ENCODE data around the gene UNC119. TPM values are rescaled to one million over a fixed set of nuclear protein-coding genes. Genes with fewer than 3 reads are reported as not detected.

Gene UNC119
- total and polyA plus RNA-seq, 2 of the 13 experiments (the other 11 are each of a cell fraction or from before 2014, with no cell fraction given): 10.4 to 63.1 TPM

GRCh38 chr17:28599311-28600184 lies 47.1 kb upstream of the UNC119 start:
- POLR2A ChIA-PET: interaction anchor here (1.0 to 1.4 kb wide), 7 partner anchors 11 to 242 kb away, joined by 3 to 7 read pairs (median 5); partner anchors contain the start of genes ALDOC, BLTP2, POLDIP2 and SDF2
- H3K9me3 ChIP-seq (ENCODE audit: low read length): no peaks in the 10 kb centered on the region
- no peaks in the 10 kb centered on the region for H4K20me1 ChIP-seq (ENCODE audit: insufficient read depth, low read length)
- peak overlapping the region; percentile 87 to 95 (median 95) for H3K4me3 ChIP-seq (replicated peaks in 1 of 3; ENCODE audit: insufficient read depth in 1 of 3, low read depth in 2 of 3, low read length in 3 of 3)
- H3K27ac ChIP-seq (ENCODE audit: extremely low read length, insufficient read depth, low read length): peak overlapping the region; percentile 80
- BruUV-seq (replicated peaks): TSS peak; percentile 90
- in situ Hi-C loops (cut with HindIII; ENCODE audit: extremely low pct_ligation_motif_present, low pct_unique_long_range_greater_than_20kb): no loop called here
- H3K36me3 ChIP-seq (replicated peaks in 1 of 2; ENCODE audit: control insufficient read depth in 1 of 2, insufficient read depth in 2 of 2, low read length in 2 of 2): no peaks in the 10 kb centered on the region
- intact Hi-C loops (cut with micrococcal nuclease; ENCODE audit: unreplicated experiment): loop anchor here (1.0 kb wide), 1 partner anchor 23 kb away; the partner anchor contains the start of gene ALDOC
- peak overlapping the region; percentile 98 for H3K4me2 ChIP-seq (ENCODE audit: low read depth, low read length)
- peak overlapping the region; percentile 88 for H3K9ac ChIP-seq (ENCODE audit: insufficient read depth, low read depth, low read length)
- FAIRE-seq (no peak), ATAC-seq (peak; percentile 74), DNase-seq (ENCODE audit: low spot score) (peak; percentile 47)
- peaks cover 14% of the 10 kb centered on the region for H3K79me2 ChIP-seq (ENCODE audit: insufficient read depth, low read length)
- peaks cover 17% of the 10 kb centered on the region for H3K4me1 ChIP-seq (ENCODE audit: insufficient read depth, low read length)
- CTCF ChIA-PET (ENCODE audit: low intra/inter-chr PET ratio, low total read pairs): no interaction called here
- H3K27me3 ChIP-seq (ENCODE audit: control insufficient read depth in 1 of 2, insufficient read depth in 2 of 2, low read length in 2 of 2): no peaks in the 10 kb centered on the region; a peak in 1 of 5 replicates
- WGBS (ENCODE audit: low lambda C conversion rate): 2% methylated on average over 23 of the region's 40 CpGs
- H2AFZ ChIP-seq (ENCODE audit: low read length): peak overlapping the region; percentile 78
- no peak for TF ChIP-seq ZNF230 (CRISPR knock-in tag; IDR thresholded peaks at IDR 0.05)
- TF ChIP-seq SPEN (CRISPR knock-in tag; IDR thresholded peaks at IDR 0.05; ENCODE audit: low read depth): 0 out of 2 replicates have a peak, but pooled peaks have one; percentile 4
- no peak for TF ChIP-seq NR2F2 (IDR thresholded peaks at IDR 0.05; ENCODE audit: borderline replicate concordance, low read depth)
- no peak for TF ChIP-seq MED1 (CRISPR knock-in tag; IDR thresholded peaks at IDR 0.05)
- TF ChIP-seq ZNF780A (CRISPR knock-in tag; IDR thresholded peaks at IDR 0.05): 0 out of 2 replicates have a peak, but pooled peaks have one; percentile 26
- peak; percentile 74 for TF ChIP-seq NAIF1 (CRISPR knock-in tag; IDR thresholded peaks at IDR 0.05; ENCODE audit: borderline replicate concordance)
- TF ChIP-seq ZNF234 (CRISPR knock-in tag; conservative IDR thresholded peaks at IDR 0.05): 0 out of 2 replicates have a peak, but pooled peaks have one; percentile 36
- TF ChIP-seq ZNF430 (CRISPR knock-in tag; IDR thresholded peaks at IDR 0.05): no peak
- no peak for TF ChIP-seq TIGD3 (CRISPR knock-in tag; IDR thresholded peaks at IDR 0.05; ENCODE audit: borderline replicate concordance)
- TF ChIP-seq ZNF264 (CRISPR knock-in tag; IDR thresholded peaks at IDR 0.05): no peak
- peak; percentile 21; the same call in 1 of the 2 replicates for TF ChIP-seq FOSL2 (CRISPR knock-in tag; IDR thresholded peaks at IDR 0.05)
- 0 out of 2 replicates have a peak, but pooled peaks have one; percentile 33 for TF ChIP-seq ZNF788 (CRISPR knock-in tag; IDR thresholded peaks at IDR 0.05; ENCODE audit: borderline replicate concordance)
- TF ChIP-seq ZBTB44 (CRISPR knock-in tag; IDR thresholded peaks at IDR 0.05): no peak
- TF ChIP-seq SAP130 (CRISPR knock-in tag; IDR thresholded peaks at IDR 0.05; ENCODE audit: low read depth): peak; percentile 57
- TF ChIP-seq THAP11 (CRISPR knock-in tag; IDR thresholded peaks at IDR 0.05): 0 out of 2 replicates have a peak, but pooled peaks have one; percentile 8
- TF ChIP-seq PHF21A (CRISPR knock-in tag; IDR thresholded peaks at IDR 0.05): peak; percentile 69
- TF ChIP-seq SUZ12 (IDR thresholded peaks at IDR 0.05; ENCODE audit: low read depth, low read length): no peak
- no peak for TF ChIP-seq SNAPC2 (CRISPR knock-in tag; IDR thresholded peaks at IDR 0.05)
- peak; percentile 21 for TF ChIP-seq U2AF1 (optimal IDR thresholded peaks at IDR 0.05; ENCODE audit: low read depth, low read length)
- TF ChIP-seq ZNF557 (CRISPR knock-in tag; IDR thresholded peaks at IDR 0.05): no peak
- peak; percentile 39 for TF ChIP-seq ZMYM2 (CRISPR knock-in tag; IDR thresholded peaks at IDR 0.05)
- TF ChIP-seq POLR2AphosphoS5 (IDR thresholded peaks at IDR 0.05; ENCODE audit: low read depth, low read length): no peak
- TF ChIP-seq ZNF343 (CRISPR knock-in tag; IDR thresholded peaks at IDR 0.05): 0 out of 2 replicates have a peak, but pooled peaks have one; percentile 60
